Panc1 (cell line): Measurements from ENCODE around the gene DNER.

Experiments used
- CTCF ChIP-seq: fragments of 450-650 bp; IDR thresholded peaks from 2 replicates; pipeline ENCODE4 v1.5.1; 2017; ENCODE audit warnings: mild to moderate bottlenecking
- POLR2AphosphoS5 ChIP-seq: IDR thresholded peaks from 2 replicates; pipeline ENCODE4 v1.6.1; 2012; ENCODE audit warnings: mild to moderate bottlenecking, low read depth, low read length, moderate library complexity
- REST ChIP-seq, 2 experiments: IDR thresholded peaks; 2 replicates each; pipeline ENCODE4 v1.6.1; 2011 to 2012; ENCODE audit warnings: low read depth in 2 of 2, control low read depth in 1 of 2, low read length in 1 of 2, mild to moderate bottlenecking in 1 of 2, moderate library complexity in 1 of 2; ENCODE audit not compliant: insufficient read depth in 1 of 2
- SIN3A ChIP-seq: IDR thresholded peaks from 2 replicates; pipeline ENCODE4 v1.6.1; 2012; ENCODE audit warnings: low read depth, mild to moderate bottlenecking, low read length, moderate library complexity, borderline replicate concordance; ENCODE audit not compliant: insufficient read depth

GRCh38 chr2:229447227-229447626, 267.1 kb downstream of the DNER start:
- TF ChIP-seq SIN3A (no peak), POLR2AphosphoS5 (no peak), CTCF (no peak), REST (IDR thresholded peaks at IDR 0.05; ENCODE audit: insufficient read depth in 1 of 2, low read depth in 2 of 2, low read length in 1 of 2) (no peak)
